SK-N-SH treated with all-trans-retinoic acid at 6 μM for 48 hours (cell line): ENCODE measurements around the gene MARK3.

Experiments
- ATAC-seq: fragments of 200-7000 bp; cut with Tn5 transposase; 3 replicates; pipeline ENCODE4 v1.9.1; 2020; ENCODE audit warnings: mild to moderate bottlenecking, moderate library complexity
- ARNTL ChIP-seq: fragments of 450-650 bp; formaldehyde crosslinking; IDR thresholded peaks from 2 replicates; pipeline ENCODE4 v1.5.0; 2020; ENCODE audit warnings: low read depth, mild to moderate bottlenecking, moderate library complexity, borderline replicate concordance
- BACH2 ChIP-seq: fragments of 250-450 bp; sonication (Bioruptor Pico); IDR thresholded peaks from 2 replicates; pipeline ENCODE4 v1.9.0; 2021; ENCODE audit warnings: mild to moderate bottlenecking, borderline replicate concordance
- CSDC2 ChIP-seq: fragments of 250-450 bp; sonication (Bioruptor Pico); IDR thresholded peaks from 2 replicates; pipeline ENCODE4 v1.5.0; 2020; ENCODE audit warnings: mild to moderate bottlenecking, moderate library complexity
- ESRRG ChIP-seq: fragments of 250-450 bp; sonication (Bioruptor Pico); IDR thresholded peaks from 2 replicates; pipeline ENCODE4 v1.6.1; 2021; ENCODE audit warnings: mild to moderate bottlenecking
- GLIS3 ChIP-seq: fragments of 250-450 bp; sonication (Bioruptor Pico); IDR thresholded peaks from 2 replicates; pipeline ENCODE4 v1.5.0; 2020; ENCODE audit warnings: mild to moderate bottlenecking, moderate library complexity
- ISL1 ChIP-seq: fragments of 250-450 bp; sonication (Bioruptor Pico); IDR thresholded peaks from 2 replicates; pipeline ENCODE4 v2.1.2; 2022; ENCODE audit warnings: mild to moderate bottlenecking, moderate library complexity
- OSR1 ChIP-seq: fragments of 250-450 bp; sonication (Bioruptor Pico); IDR thresholded peaks from 2 replicates; pipeline ENCODE4 v1.8.0; 2022; ENCODE audit warnings: moderate library complexity, mild to moderate bottlenecking, inconsistent platforms
- PPARA ChIP-seq: fragments of 250-450 bp; sonication (Bioruptor Pico); IDR thresholded peaks from 2 replicates; pipeline ENCODE4 v1.5.0; 2020; ENCODE audit warnings: mild to moderate bottlenecking, borderline replicate concordance
- SNAI2 ChIP-seq: fragments of 250-450 bp; sonication (Bioruptor Pico); IDR thresholded peaks from 2 replicates; pipeline ENCODE4 v1.5.0; 2020; ENCODE audit warnings: mild to moderate bottlenecking, moderate library complexity
- TOX ChIP-seq: fragments of 250-450 bp; sonication (Bioruptor Pico); IDR thresholded peaks from 2 replicates; pipeline ENCODE4 v1.8.0; 2021; ENCODE audit warnings: mild to moderate bottlenecking, moderate library complexity, borderline replicate concordance
- ZC3H10 ChIP-seq: fragments of 250-450 bp; sonication (Bioruptor Pico); IDR thresholded peaks from 2 replicates; pipeline ENCODE4 v1.5.1; 2021; ENCODE audit warnings: mild to moderate bottlenecking, moderate library complexity
- ZFP3 ChIP-seq: fragments of 250-450 bp; sonication (Bioruptor Pico); IDR thresholded peaks from 2 replicates; pipeline ENCODE4 v1.5.0; 2020; ENCODE audit warnings: mild to moderate bottlenecking, moderate library complexity
- ZFP30 ChIP-seq: fragments of 450-650 bp; formaldehyde crosslinking; IDR thresholded peaks from 2 replicates; pipeline ENCODE4 v1.5.0; 2022; ENCODE audit warnings: mild to moderate bottlenecking, moderate library complexity
- ZNF565 ChIP-seq: fragments of 450-650 bp; formaldehyde crosslinking; conservative IDR thresholded peaks from 2 replicates; pipeline ENCODE4 v1.5.0; 2020; ENCODE audit warnings: low read depth, mild to moderate bottlenecking, moderate library complexity
- ZNF70 ChIP-seq: fragments of 450-650 bp; formaldehyde crosslinking; IDR thresholded peaks from 2 replicates; pipeline ENCODE4 v1.5.0; 2020; ENCODE audit warnings: mild to moderate bottlenecking, moderate library complexity
- ZNF8 ChIP-seq: fragments of 450-650 bp; formaldehyde crosslinking; IDR thresholded peaks from 2 replicates; pipeline ENCODE4 v1.5.0; 2020; ENCODE audit warnings: mild to moderate bottlenecking, moderate library complexity
- TF ChIP-seq, protein P1 (sequence below): fragments of 250-450 bp; sonication (Bioruptor Pico); IDR thresholded peaks from 2 replicates; pipeline ENCODE4 v1.8.0; 2020; ENCODE audit warnings: mild to moderate bottlenecking, moderate library complexity, borderline replicate concordance
- TF ChIP-seq, protein P2 (sequence below): fragments of 250-450 bp; sonication (Bioruptor Pico); IDR thresholded peaks from 2 replicates; pipeline ENCODE4 v1.5.1; 2021; ENCODE audit warnings: mild to moderate bottlenecking, moderate library complexity
- TF ChIP-seq, protein P3 (sequence below): fragments of 250-450 bp; sonication (Bioruptor Pico); IDR thresholded peaks from 2 replicates; pipeline ENCODE4 v1.5.0; 2020; ENCODE audit warnings: mild to moderate bottlenecking, moderate library complexity
- TF ChIP-seq, protein P4 (sequence below): fragments of 250-450 bp; sonication (Bioruptor Pico); IDR thresholded peaks from 2 replicates; pipeline ENCODE4 v1.5.1; 2020; ENCODE audit warnings: low read depth, mild to moderate bottlenecking, moderate library complexity
- TF ChIP-seq, protein P5 (sequence below): fragments of 250-450 bp; sonication (Bioruptor Pico); IDR thresholded peaks from 2 replicates; pipeline ENCODE4 v1.8.0; 2021; ENCODE audit warnings: low read depth, mild to moderate bottlenecking, moderate library complexity, borderline replicate concordance

Gene MARK3

DNA sequence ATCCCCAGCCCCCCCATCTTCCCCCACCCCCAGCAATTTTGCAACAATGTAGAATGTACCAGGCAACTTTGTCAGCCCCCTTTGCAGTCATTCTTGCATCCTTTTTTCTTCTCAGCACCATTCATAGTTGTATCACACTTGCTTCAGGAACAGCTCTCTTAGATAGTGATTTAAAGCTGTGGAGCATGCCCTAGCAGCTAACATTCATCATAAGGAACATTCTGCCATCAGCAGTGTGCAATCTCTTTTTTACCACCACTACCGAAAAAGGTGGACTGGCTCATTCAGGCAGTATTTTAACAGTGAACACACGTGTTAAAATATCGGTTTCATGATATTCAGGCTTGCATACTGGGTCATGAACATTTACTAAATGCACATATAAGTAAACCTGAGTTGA is 45.1 kb downstream of the MARK3 start (continued):
- no peak for TF ChIP-seq ESRRG (CRISPR knock-in tag)
- TF ChIP-seq ZNF70: no peak
- no peak for TF ChIP-seq ZNF565 (CRISPR knock-in tag)

DNA sequence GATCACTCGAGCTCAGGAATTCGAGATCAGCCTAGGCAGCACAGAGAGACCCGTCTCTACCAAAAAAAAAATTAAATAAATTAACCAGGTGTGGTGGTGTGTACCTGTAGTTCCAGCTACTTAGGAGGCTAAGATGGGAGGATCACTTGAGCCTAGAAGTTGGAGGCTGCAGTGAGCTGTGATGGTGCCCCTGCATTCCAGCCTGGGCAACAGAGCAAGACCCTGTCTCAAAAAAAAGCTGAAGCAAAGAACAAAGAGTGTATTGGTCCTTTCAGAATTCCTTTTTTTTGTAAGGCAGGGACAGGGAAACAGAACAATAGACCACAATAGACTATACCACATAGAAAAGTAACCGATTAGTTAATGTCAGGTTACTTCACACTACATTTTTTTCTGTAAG is 47.4 kb downstream of the MARK3 start:
- TF ChIP-seq OSR1 (CRISPR knock-in tag): no peak
- TF ChIP-seq, protein P1, sequence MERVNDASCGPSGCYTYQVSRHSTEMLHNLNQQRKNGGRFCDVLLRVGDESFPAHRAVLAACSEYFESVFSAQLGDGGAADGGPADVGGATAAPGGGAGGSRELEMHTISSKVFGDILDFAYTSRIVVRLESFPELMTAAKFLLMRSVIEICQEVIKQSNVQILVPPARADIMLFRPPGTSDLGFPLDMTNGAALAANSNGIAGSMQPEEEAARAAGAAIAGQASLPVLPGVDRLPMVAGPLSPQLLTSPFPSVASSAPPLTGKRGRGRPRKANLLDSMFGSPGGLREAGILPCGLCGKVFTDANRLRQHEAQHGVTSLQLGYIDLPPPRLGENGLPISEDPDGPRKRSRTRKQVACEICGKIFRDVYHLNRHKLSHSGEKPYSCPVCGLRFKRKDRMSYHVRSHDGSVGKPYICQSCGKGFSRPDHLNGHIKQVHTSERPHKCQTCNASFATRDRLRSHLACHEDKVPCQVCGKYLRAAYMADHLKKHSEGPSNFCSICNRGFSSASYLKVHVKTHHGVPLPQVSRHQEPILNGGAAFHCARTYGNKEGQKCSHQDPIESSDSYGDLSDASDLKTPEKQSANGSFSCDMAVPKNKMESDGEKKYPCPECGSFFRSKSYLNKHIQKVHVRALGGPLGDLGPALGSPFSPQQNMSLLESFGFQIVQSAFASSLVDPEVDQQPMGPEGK: no peak
- TF ChIP-seq, protein P2, sequence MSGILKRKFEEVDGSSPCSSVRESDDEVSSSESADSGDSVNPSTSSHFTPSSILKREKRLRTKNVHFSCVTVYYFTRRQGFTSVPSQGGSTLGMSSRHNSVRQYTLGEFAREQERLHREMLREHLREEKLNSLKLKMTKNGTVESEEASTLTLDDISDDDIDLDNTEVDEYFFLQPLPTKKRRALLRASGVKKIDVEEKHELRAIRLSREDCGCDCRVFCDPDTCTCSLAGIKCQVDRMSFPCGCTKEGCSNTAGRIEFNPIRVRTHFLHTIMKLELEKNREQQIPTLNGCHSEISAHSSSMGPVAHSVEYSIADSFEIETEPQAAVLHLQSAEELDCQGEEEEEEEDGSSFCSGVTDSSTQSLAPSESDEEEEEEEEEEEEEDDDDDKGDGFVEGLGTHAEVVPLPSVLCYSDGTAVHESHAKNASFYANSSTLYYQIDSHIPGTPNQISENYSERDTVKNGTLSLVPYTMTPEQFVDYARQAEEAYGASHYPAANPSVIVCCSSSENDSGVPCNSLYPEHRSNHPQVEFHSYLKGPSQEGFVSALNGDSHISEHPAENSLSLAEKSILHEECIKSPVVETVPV (CRISPR knock-in tag): no peak
- TF ChIP-seq ZFP3 (CRISPR knock-in tag): no peak
- TF ChIP-seq ZNF70: no peak
- TF ChIP-seq ISL1: no peak
- TF ChIP-seq ZNF565 (CRISPR knock-in tag): no peak
- TF ChIP-seq ZFP30 (CRISPR knock-in tag): no peak
- TF ChIP-seq GLIS3 (CRISPR knock-in tag): no peak
- TF ChIP-seq TOX (CRISPR knock-in tag): no peak
- no peak for TF ChIP-seq SNAI2 (CRISPR knock-in tag)
- no peak for TF ChIP-seq ARNTL (CRISPR knock-in tag)
- no peak for ATAC-seq

DNA sequence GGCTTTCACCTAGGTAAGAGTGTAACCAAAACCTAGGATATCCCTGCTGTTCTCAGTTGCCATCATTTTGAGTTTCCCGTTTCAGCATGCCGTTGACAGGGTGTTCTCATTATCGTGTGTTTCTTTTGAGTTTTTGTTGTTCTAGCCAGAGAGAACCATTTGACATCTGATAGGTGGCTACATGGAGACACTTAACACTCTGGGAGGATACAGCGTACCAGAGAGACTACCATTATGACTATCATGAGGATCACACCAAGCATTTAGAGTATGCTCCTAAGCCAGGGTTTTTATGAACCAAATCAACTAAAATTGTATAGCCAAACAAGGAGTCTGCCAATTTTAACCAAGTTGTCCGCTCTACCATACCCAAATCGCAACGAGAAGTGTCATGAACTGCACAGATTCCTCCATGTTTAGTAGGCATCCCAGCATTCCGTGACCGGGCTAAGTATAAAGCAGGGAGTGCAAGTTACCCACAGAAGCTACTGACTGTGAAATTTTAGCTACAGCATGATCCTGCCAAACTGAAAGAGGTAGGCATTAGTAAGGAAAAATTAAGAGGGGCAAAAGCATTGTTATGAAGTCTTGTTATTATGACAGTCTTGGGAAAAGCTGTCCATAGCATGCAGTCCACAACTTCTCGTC is 48.8 kb downstream of the MARK3 start:
- TF ChIP-seq, protein P1: no peak
- no peak for TF ChIP-seq OSR1 (CRISPR knock-in tag)
- TF ChIP-seq TOX (CRISPR knock-in tag): no peak
- TF ChIP-seq, protein P3, sequence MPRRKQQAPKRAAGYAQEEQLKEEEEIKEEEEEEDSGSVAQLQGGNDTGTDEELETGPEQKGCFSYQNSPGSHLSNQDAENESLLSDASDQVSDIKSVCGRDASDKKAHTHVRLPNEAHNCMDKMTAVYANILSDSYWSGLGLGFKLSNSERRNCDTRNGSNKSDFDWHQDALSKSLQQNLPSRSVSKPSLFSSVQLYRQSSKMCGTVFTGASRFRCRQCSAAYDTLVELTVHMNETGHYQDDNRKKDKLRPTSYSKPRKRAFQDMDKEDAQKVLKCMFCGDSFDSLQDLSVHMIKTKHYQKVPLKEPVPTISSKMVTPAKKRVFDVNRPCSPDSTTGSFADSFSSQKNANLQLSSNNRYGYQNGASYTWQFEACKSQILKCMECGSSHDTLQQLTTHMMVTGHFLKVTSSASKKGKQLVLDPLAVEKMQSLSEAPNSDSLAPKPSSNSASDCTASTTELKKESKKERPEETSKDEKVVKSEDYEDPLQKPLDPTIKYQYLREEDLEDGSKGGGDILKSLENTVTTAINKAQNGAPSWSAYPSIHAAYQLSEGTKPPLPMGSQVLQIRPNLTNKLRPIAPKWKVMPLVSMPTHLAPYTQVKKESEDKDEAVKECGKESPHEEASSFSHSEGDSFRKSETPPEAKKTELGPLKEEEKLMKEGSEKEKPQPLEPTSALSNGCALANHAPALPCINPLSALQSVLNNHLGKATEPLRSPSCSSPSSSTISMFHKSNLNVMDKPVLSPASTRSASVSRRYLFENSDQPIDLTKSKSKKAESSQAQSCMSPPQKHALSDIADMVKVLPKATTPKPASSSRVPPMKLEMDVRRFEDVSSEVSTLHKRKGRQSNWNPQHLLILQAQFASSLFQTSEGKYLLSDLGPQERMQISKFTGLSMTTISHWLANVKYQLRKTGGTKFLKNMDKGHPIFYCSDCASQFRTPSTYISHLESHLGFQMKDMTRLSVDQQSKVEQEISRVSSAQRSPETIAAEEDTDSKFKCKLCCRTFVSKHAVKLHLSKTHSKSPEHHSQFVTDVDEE (CRISPR knock-in tag): no peak
- TF ChIP-seq, protein P4, sequence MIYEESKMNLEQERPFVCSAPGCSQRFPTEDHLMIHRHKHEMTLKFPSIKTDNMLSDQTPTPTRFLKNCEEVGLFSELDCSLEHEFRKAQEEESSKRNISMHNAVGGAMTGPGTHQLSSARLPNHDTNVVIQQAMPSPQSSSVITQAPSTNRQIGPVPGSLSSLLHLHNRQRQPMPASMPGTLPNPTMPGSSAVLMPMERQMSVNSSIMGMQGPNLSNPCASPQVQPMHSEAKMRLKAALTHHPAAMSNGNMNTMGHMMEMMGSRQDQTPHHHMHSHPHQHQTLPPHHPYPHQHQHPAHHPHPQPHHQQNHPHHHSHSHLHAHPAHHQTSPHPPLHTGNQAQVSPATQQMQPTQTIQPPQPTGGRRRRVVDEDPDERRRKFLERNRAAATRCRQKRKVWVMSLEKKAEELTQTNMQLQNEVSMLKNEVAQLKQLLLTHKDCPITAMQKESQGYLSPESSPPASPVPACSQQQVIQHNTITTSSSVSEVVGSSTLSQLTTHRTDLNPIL: no peak
- TF ChIP-seq ZNF8 (CRISPR knock-in tag): no peak
- TF ChIP-seq SNAI2 (CRISPR knock-in tag): no peak
- TF ChIP-seq ARNTL (CRISPR knock-in tag): no peak
- no peak for TF ChIP-seq GLIS3 (CRISPR knock-in tag)
- no peak for TF ChIP-seq ZNF565 (CRISPR knock-in tag)
- TF ChIP-seq CSDC2 (CRISPR knock-in tag): no peak
- TF ChIP-seq ZFP30 (CRISPR knock-in tag): no peak
- TF ChIP-seq, protein P5, sequence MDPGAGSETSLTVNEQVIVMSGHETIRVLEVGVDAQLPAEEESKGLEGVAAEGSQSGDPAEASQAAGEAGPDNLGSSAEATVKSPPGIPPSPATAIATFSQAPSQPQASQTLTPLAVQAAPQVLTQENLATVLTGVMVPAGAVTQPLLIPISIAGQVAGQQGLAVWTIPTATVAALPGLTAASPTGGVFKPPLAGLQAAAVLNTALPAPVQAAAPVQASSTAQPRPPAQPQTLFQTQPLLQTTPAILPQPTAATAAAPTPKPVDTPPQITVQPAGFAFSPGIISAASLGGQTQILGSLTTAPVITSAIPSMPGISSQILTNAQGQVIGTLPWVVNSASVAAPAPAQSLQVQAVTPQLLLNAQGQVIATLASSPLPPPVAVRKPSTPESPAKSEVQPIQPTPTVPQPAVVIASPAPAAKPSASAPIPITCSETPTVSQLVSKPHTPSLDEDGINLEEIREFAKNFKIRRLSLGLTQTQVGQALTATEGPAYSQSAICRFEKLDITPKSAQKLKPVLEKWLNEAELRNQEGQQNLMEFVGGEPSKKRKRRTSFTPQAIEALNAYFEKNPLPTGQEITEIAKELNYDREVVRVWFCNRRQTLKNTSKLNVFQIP (CRISPR knock-in tag): no peak
- no peak for TF ChIP-seq ZFP3 (CRISPR knock-in tag)
- TF ChIP-seq PPARA (CRISPR knock-in tag): no peak
- no peak for TF ChIP-seq BACH2 (CRISPR knock-in tag)
- TF ChIP-seq ZC3H10 (CRISPR knock-in tag): no peak
- ATAC-seq: no peak
